ENCODE measurements around the gene TDRD1. TPM values are rescaled to one million over a fixed set of nuclear protein-coding genes. Genes with fewer than 3 reads are reported as not detected.

The TDRD1 gene
- total and polyA plus RNA-seq, 2 donors (not counting 3 experiments of a cell fraction or from before 2014, with no cell fraction given), result not detected

DNA sequence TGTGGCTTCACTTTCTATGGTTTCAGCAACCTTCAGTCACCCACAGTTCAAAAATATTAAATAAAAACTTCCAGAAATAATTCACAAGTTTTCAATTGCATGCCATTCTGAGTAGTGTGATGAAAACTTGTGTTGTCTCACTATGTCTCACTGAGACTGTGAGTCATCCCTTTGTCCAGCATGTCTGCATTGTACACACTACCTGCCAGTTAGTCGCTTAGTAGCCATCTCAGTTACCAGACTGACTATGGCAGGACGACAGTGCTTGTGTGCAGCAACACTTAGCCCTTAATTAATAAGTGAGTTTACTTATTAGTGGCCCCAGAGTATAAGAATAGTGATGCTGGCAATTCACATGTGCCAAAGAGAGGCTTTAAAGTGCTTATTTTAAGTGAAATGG lies 27.7 kb upstream of the TDRD1 start:
- Histone ChIP-seq H3K4me3 (replicated peaks in 1 of 3; ENCODE audit: insufficient read depth in 1 of 3, low read depth in 1 of 3, low read length in 3 of 3) (no peak overlapping the region), H3K9me3 (replicated peaks; ENCODE audit: control insufficient read depth, insufficient read depth, low read length) (no peaks in the 10 kb centered on the region), H3K4me1 (ENCODE audit: control insufficient read depth, extremely low read depth, insufficient read depth, low read length) (peaks cover 3% of the 10 kb centered on the region), H3K27ac (ENCODE audit: insufficient read depth, low read depth, low read length) (no peak overlapping the region), H3K27me3 (ENCODE audit: control insufficient read depth in 2 of 2, insufficient read depth in 2 of 2, low read length in 2 of 2) (no peaks in the 10 kb centered on the region), H3K9me1 (replicated peaks; ENCODE audit: control insufficient read depth, extremely low read depth, insufficient read depth, low read length) (no peaks in the 10 kb centered on the region), H3K9ac (replicated peaks; ENCODE audit: extremely low read depth, insufficient read depth, low read length) (no peak overlapping the region), H3K79me2 (ENCODE audit: control insufficient read depth, insufficient read depth, low read length) (no peaks in the 10 kb centered on the region), H3K36me3 (ENCODE audit: control insufficient read depth in 2 of 2, extremely low read depth in 1 of 2, insufficient read depth in 2 of 2, low read length in 2 of 2) (peaks cover 0 to 4% of the 10 kb centered on the region in 2 experiments), H3K4me2 (ENCODE audit: insufficient read depth, low read length) (no peak overlapping the region), H2AFZ (ENCODE audit: low read depth, low read length) (no peak overlapping the region), H4K20me1 (replicated peaks; ENCODE audit: control insufficient read depth, extremely low read depth, insufficient read depth, low read length) (no peaks in the 10 kb centered on the region)
- no TSS peak for BruUV-seq (replicated peaks)
- intact Hi-C loops (cut with micrococcal nuclease) (no loop called here), dilution Hi-C loops (cut with MboI; ENCODE audit: extremely low pct_ligation_motif_present, low sequenced_read_pairs) (no loop called here)
- ChIA-PET CTCF (interaction anchor here (0.6 to 1.4 kb wide), 3 partner anchors 13 to 52 kb away, joined by 3 read pairs; partner anchors contain the start of gene CCDC186), POLR2A (no interaction called here)
- FAIRE-seq, result peak; percentile 94
- peak; percentile 73 for DNase-seq (ENCODE audit: low read depth, low spot score)
- TF ChIP-seq JUN (IDR thresholded peaks at IDR 0.05; ENCODE audit: borderline replicate concordance, insufficient read depth, insufficient read length, low read depth) (peak; percentile 71), EZH2 (IDR thresholded peaks at IDR 0.05; ENCODE audit: borderline replicate concordance, low read depth, low read length, severe bottlenecking) (no peak), GATA2 (IDR thresholded peaks at IDR 0.05; ENCODE audit: insufficient read depth, insufficient read length, low read depth, low read length) (no peak), FOS (IDR thresholded peaks at IDR 0.05; ENCODE audit: borderline replicate concordance, insufficient read depth, low read length) (peak; percentile 89), POLR2AphosphoS5 (IDR thresholded peaks at IDR 0.05; ENCODE audit: insufficient read depth, low read depth, low read length) (no peak), MYC (IDR thresholded peaks at IDR 0.05; ENCODE audit: low read depth, low read length) (no peak)
- TF ChIP-seq, protein P1, sequence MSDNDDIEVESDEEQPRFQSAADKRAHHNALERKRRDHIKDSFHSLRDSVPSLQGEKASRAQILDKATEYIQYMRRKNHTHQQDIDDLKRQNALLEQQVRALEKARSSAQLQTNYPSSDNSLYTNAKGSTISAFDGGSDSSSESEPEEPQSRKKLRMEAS (IDR thresholded peaks at IDR 0.05; ENCODE audit: insufficient read depth, insufficient read length), result no peak

DNA sequence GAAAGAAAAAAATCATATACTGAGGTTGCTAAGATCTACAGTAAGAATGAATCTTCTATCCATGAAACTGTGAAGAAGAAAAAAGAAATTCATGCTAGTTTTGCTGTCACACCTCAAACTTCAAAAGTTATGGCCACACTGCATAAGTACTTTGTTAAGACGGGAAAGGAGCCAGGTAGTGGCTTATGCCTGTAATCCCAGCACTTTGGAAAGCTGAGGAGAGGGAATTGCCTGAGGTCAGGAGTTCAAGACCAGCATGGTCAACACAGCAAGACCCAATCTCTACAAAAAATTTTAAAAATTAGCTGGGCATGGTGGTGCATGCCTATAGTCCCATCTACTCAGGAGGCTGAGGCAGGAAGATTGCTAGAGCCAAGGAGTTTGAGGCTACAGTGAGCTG lies 27.3 kb upstream of the TDRD1 start:
- intact Hi-C loops (cut with micrococcal nuclease), result no loop called here
- no peak for FAIRE-seq
- ChIA-PET CTCF (no interaction called here), POLR2A (no interaction called here)
- H3K27ac ChIP-seq (ENCODE audit: insufficient read depth, low read depth, low read length), result no peak overlapping the region
- H3K4me3 ChIP-seq (replicated peaks in 1 of 3; ENCODE audit: insufficient read depth in 1 of 3, low read depth in 1 of 3, low read length in 3 of 3), result no peak overlapping the region
- H3K9me1 ChIP-seq (replicated peaks; ENCODE audit: control insufficient read depth, extremely low read depth, insufficient read depth, low read length), result no peaks in the 10 kb centered on the region
- peaks cover 3% of the 10 kb centered on the region for H3K4me1 ChIP-seq (ENCODE audit: control insufficient read depth, extremely low read depth, insufficient read depth, low read length)
- DNase-seq (ENCODE audit: low read depth, low spot score), result no peak
- BruUV-seq (replicated peaks), result no TSS peak
- H3K9ac ChIP-seq (replicated peaks; ENCODE audit: extremely low read depth, insufficient read depth, low read length), result no peak overlapping the region
- no peak for TF ChIP-seq FOS (IDR thresholded peaks at IDR 0.05; ENCODE audit: borderline replicate concordance, insufficient read depth, low read length)
- H3K79me2 ChIP-seq (ENCODE audit: control insufficient read depth, insufficient read depth, low read length), result no peaks in the 10 kb centered on the region
- H4K20me1 ChIP-seq (replicated peaks; ENCODE audit: control insufficient read depth, extremely low read depth, insufficient read depth, low read length), result no peaks in the 10 kb centered on the region
- H2AFZ ChIP-seq (ENCODE audit: low read depth, low read length), result no peak overlapping the region
- no peaks in the 10 kb centered on the region for H3K9me3 ChIP-seq (replicated peaks; ENCODE audit: control insufficient read depth, insufficient read depth, low read length)
- no peaks in the 10 kb centered on the region for H3K27me3 ChIP-seq (ENCODE audit: control insufficient read depth in 2 of 2, insufficient read depth in 2 of 2, low read length in 2 of 2)
- peaks cover 0 to 4% of the 10 kb centered on the region in 2 experiments for H3K36me3 ChIP-seq (ENCODE audit: control insufficient read depth in 2 of 2, extremely low read depth in 1 of 2, insufficient read depth in 2 of 2, low read length in 2 of 2)
- dilution Hi-C loops (cut with MboI; ENCODE audit: extremely low pct_ligation_motif_present, low sequenced_read_pairs), result no loop called here
- H3K4me2 ChIP-seq (ENCODE audit: insufficient read depth, low read length), result no peak overlapping the region
